HG03442 (cell line): ENCODE data around the gene SIGLEC14.
"Not testable (repeated sequence)": the region's sequence is repeated elsewhere in the genome, so short reads cannot be mapped to it uniquely, and the experiment has no call there.

Experiments
- ATAC-seq: cut with Tn5 transposase; IDR thresholded peaks from one replicate; pipeline ENCODE4 v1.9.1; 2021; ENCODE audit warnings: mild to moderate bottlenecking, moderate library complexity; ENCODE audit not compliant: unreplicated experiment

SIGLEC14 gene

GRCh38 chr19:51675911-51676565, 29.4 kb upstream of the SIGLEC14 start:
- ATAC-seq = not testable (repeated sequence)

- no peak for ATAC-seq
Observed at GRCh38 chr19:51668216-51668615, 21.6 kb upstream of the SIGLEC14 start.

- ATAC-seq = no peak
Observed at GRCh38 chr19:51664997-51665396, 18.4 kb upstream of the SIGLEC14 start.

GRCh38 chr19:51664131-51664530, 17.5 kb upstream of the SIGLEC14 start:
- ATAC-seq = no peak

GRCh38 chr19:51663650-51664049, 17.0 kb upstream of the SIGLEC14 start:
- ATAC-seq = no peak

GRCh38 chr19:51660975-51661600, 14.5 kb upstream of the SIGLEC14 start:
- ATAC-seq = no peak

- no peak for ATAC-seq
Observed at GRCh38 chr19:51654783-51655182, 8.2 kb upstream of the SIGLEC14 start.

- ATAC-seq = no peak
Observed at GRCh38 chr19:51653162-51653561, 6.5 kb upstream of the SIGLEC14 start.

GRCh38 chr19:51652266-51652665, 5.6 kb upstream of the SIGLEC14 start:
- no peak for ATAC-seq

- no peak for ATAC-seq
Observed at GRCh38 chr19:51651216-51651846, 4.7 kb upstream of the SIGLEC14 start.

GRCh38 chr19:51647318-51647717, 693 bp upstream of the SIGLEC14 start:
- no peak for ATAC-seq

GRCh38 chr19:51644636-51645271, 1.9 kb downstream of the SIGLEC14 start:
- ATAC-seq = no peak

- no peak for ATAC-seq
Observed at GRCh38 chr19:51641648-51642047, 5.0 kb downstream of the SIGLEC14 start.

- no peak for ATAC-seq
Observed at GRCh38 chr19:51640386-51640785, 6.2 kb downstream of the SIGLEC14 start.

GRCh38 chr19:51639916-51640315, 6.7 kb downstream of the SIGLEC14 start:
- no peak for ATAC-seq

GRCh38 chr19:51637362-51637978, 9.2 kb downstream of the SIGLEC14 start:
- no peak for ATAC-seq

- ATAC-seq = no peak
Observed at GRCh38 chr19:51632126-51632525, 14.5 kb downstream of the SIGLEC14 start.

GRCh38 chr19:51630315-51630714, 16.3 kb downstream of the SIGLEC14 start, which contains the start of gene SIGLEC5:
Gene SIGLEC5, minus strand, starts transcription at chr19:51630401. Its CDS starts 66 bp downstream, at chr19:51630335.
- ATAC-seq = not testable (repeated sequence)

GRCh38 chr19:51628153-51628939, 18.3 kb downstream of the SIGLEC14 start:
- no peak for ATAC-seq

GRCh38 chr19:51627491-51628138, 19.0 kb downstream of the SIGLEC14 start:
- ATAC-seq = no peak
